Measurements from ENCODE around the gene TBXT. TPM values are rescaled to one million over a fixed set of nuclear protein-coding genes. Genes with fewer than 3 reads are reported as not detected.

Gene TBXT
- total RNA-seq (2021): 0.31 and 0.48 TPM in 2 replicates
- long read RNA-seq: 0 reads

DNA sequence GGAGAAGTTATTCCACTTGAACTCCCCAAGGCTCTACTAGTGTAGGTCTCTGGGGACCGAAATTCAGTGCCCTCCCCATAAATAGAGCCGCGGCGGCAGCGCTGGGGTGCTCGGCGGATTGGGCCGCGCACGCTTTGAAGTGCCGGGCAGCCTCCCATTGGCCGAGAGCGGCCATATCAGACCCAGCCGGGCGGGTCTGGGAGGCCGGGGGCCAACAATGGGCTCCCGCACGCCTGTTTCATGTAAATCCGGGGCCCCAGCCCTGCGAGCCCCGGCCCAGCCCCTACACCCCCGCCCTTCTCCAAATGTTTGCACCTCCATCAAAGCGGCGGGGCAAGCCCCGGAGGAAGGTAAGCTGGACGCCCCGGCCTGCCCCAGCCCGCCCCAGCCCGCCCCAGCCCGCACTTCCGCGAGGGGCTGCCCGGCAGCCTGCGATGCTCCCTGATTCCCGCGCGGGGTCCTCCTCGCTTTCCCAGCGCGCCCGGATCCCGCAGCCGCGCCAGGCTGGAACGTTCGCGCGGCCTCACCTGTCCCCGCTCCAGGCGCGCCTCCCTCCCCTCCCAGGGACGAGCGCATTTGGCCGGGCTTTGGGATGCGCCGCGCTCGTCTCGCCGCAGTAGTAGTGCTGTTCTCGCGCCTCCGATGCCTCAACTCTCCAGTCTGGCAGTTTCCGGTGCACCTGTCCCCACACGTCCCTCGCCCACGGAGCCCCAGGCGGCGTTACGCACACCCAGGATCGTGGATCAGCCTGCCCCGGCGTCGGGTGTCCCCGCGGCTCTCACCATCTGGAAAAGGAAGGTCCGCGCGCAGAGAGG lies at the start of gene TBXT:
TSS of gene TBXT (minus strand) at position 51 of the 815 bp plus-strand sequence. CDS start 260 bp downstream, outside the sequence.
- no peak within 1 kb of the TSS for H3K27ac ChIP-seq (ENCODE audit: insufficient read length, low read depth, low read length)
- H3K79me2 ChIP-seq (ENCODE audit: insufficient read depth, low read length): no peaks in the 10 kb centered on the region
- no peak within 1 kb of the TSS for H2BK120ac ChIP-seq (ENCODE audit: low read depth, low read length, poor library complexity, severe bottlenecking)
- no peak within 1 kb of the TSS for H2AFZ ChIP-seq (ENCODE audit: low read length)
- no peak within 1 kb of the TSS for H3T11ph ChIP-seq (ENCODE audit: low read length)
- no peak within 1 kb of the TSS for H2BK15ac ChIP-seq (ENCODE audit: low read depth, low read length)
- H4K20me1 ChIP-seq (ENCODE audit: control insufficient read depth, insufficient read depth, insufficient read length): no peaks in the 10 kb centered on the region
- H3K4ac ChIP-seq (ENCODE audit: low read depth, low read length): no peak within 1 kb of the TSS
- no peak within 1 kb of the TSS; the same call in 1 of the 2 replicates for H3K14ac ChIP-seq (ENCODE audit: insufficient read depth, low read length)
- H4K5ac ChIP-seq (ENCODE audit: insufficient read length, low read depth, low read length): no peak within 1 kb of the TSS
- H3K18ac ChIP-seq (ENCODE audit: insufficient read length, low read depth, low read length): no peak within 1 kb of the TSS
- no peak within 1 kb of the TSS for H2BK12ac ChIP-seq (ENCODE audit: insufficient read length, low read depth, low read length)
- H3K27me3 ChIP-seq (ENCODE audit: insufficient read depth, low read length): peaks cover 90% of the 10 kb centered on the region
- peak; percentile 82 for DNase-seq
- TF ChIP-seq CTCF (conservative IDR thresholded peaks at IDR 0.05): no peak
- peaks cover 27% of the 10 kb centered on the region for H3K23me2 ChIP-seq (ENCODE audit: insufficient read length, low read depth, low read length, poor library complexity, severe bottlenecking)
- no peak within 1 kb of the TSS for H3K23ac ChIP-seq (ENCODE audit: insufficient read length, low read depth, low read length)
- H3K9ac ChIP-seq (ENCODE audit: extremely low read depth, insufficient read length, low read length): no peak within 1 kb of the TSS
- H3K4me2 ChIP-seq (ENCODE audit: insufficient read depth, insufficient read length, low read length): peak within 1 kb of the TSS; percentile 93
- Mint-ChIP-seq H3K27ac (no peak within 1 kb of the TSS), H3K27me3 (ENCODE audit: low read depth) (peaks cover 49% of the 10 kb centered on the region), H3K36me3 (ENCODE audit: insufficient read depth in 1 of 3, low read depth in 3 of 3) (peaks cover 0 to 1% (median 0%) of the 10 kb centered on the region in 3 experiments; a peak in 1 of 7 replicates), H3K9me3 (peaks cover 0 to 8% of the 10 kb centered on the region in 2 experiments; a peak in 1 of 5 replicates), H3K4me3 (peak within 1 kb of the TSS; percentile 66 to 91), H3K4me1 (peaks cover 25 to 41% of the 10 kb centered on the region in 2 experiments)
- H4K91ac ChIP-seq (ENCODE audit: insufficient read length, low read depth, low read length): no peak within 1 kb of the TSS
- no peaks in the 10 kb centered on the region for H3K79me1 ChIP-seq (ENCODE audit: insufficient read depth, low read depth, low read length, poor library complexity, severe bottlenecking)
- H3K4me1 ChIP-seq (ENCODE audit: insufficient read depth, low read length): no peaks in the 10 kb centered on the region; the same call in 1 of the 2 replicates
- H4K8ac ChIP-seq (replicated peaks; ENCODE audit: insufficient read length, low read depth, low read length): no peak within 1 kb of the TSS
- no peak within 1 kb of the TSS for H2AK5ac ChIP-seq (ENCODE audit: insufficient read length, low read length)
- no CpG with 5 or more reads among the region's 79 CpGs for WGBS (ENCODE audit: extremely low coverage, insufficient read length, low lambda C conversion rate)
- H2BK20ac ChIP-seq (ENCODE audit: low read depth, low read length, poor library complexity, severe bottlenecking): no peak within 1 kb of the TSS
- no peak within 1 kb of the TSS for H3K56ac ChIP-seq (ENCODE audit: insufficient read length, low read depth, low read length)
- no peaks in the 10 kb centered on the region for H3K9me3 ChIP-seq (ENCODE audit: control insufficient read depth, low read depth, low read length)
- H2BK5ac ChIP-seq (ENCODE audit: insufficient read length, low read length): no peak within 1 kb of the TSS
